ENCODE results near the gene CEP97.

DNA sequence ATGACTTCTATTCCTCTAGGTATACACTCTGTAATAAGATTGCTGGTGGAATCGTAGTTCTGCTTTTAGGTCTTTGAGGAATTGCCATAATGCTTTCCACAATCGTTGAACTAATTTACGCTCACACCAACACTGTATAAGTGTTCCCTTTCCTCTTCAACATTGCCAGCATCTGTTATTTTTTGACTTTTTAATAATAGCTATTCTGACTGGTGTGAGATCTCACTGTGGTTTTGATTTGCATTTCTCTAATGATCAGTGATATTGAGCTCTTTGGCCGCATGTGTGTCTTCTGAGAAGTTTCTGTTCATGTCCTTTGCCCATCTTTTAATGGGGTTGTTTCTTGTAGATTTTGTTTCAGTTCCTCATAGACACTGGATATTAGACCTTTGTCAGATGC, 67.4 kb downstream of the CEP97 start:
- TF ChIP-seq, protein P1, sequence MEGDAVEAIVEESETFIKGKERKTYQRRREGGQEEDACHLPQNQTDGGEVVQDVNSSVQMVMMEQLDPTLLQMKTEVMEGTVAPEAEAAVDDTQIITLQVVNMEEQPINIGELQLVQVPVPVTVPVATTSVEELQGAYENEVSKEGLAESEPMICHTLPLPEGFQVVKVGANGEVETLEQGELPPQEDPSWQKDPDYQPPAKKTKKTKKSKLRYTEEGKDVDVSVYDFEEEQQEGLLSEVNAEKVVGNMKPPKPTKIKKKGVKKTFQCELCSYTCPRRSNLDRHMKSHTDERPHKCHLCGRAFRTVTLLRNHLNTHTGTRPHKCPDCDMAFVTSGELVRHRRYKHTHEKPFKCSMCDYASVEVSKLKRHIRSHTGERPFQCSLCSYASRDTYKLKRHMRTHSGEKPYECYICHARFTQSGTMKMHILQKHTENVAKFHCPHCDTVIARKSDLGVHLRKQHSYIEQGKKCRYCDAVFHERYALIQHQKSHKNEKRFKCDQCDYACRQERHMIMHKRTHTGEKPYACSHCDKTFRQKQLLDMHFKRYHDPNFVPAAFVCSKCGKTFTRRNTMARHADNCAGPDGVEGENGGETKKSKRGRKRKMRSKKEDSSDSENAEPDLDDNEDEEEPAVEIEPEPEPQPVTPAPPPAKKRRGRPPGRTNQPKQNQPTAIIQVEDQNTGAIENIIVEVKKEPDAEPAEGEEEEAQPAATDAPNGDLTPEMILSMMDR (IDR thresholded peaks at IDR 0.05) = no peak
- TF ChIP-seq POLR2A (IDR thresholded peaks at IDR 0.05) = no peak

All from adrenal gland (tissue), 5 donors.